WTC11 (cell line): ENCODE data around the gene C1orf56.

Experiments used
- CREM ChIP-seq: sonication (generic); formaldehyde crosslinking; IDR thresholded peaks from 2 replicates; pipeline ENCODE4 v1.8.1; 2022; ENCODE audit warnings: mild to moderate bottlenecking, missing genetic modification reagents, moderate library complexity
- SMAD4 ChIP-seq: sonication (generic); formaldehyde crosslinking; IDR thresholded peaks from 2 replicates; pipeline ENCODE4 v1.8.0; 2022; ENCODE audit warnings: mild to moderate bottlenecking, missing genetic modification reagents
- SP1 ChIP-seq: sonication (generic); formaldehyde crosslinking; conservative IDR thresholded peaks from 2 replicates; pipeline ENCODE4 v1.8.1; 2022; ENCODE audit warnings: missing genetic modification reagents
- TF ChIP-seq, protein P1 (sequence below): sonication (generic); formaldehyde crosslinking; conservative IDR thresholded peaks from 2 replicates; pipeline ENCODE4 v1.8.1; 2022; ENCODE audit warnings: mild to moderate bottlenecking, missing genetic modification reagents
- TF ChIP-seq, protein P2 (sequence below): fragments of 200-600 bp; IDR thresholded peaks from 2 replicates; pipeline ENCODE4 v1.8.0; 2022; ENCODE audit warnings: antibody characterized with exemption
- TF ChIP-seq, protein P3 (sequence below): sonication (generic); formaldehyde crosslinking; IDR thresholded peaks from 2 replicates; pipeline ENCODE4 v1.8.0; 2022; ENCODE audit warnings: mild to moderate bottlenecking, missing genetic modification reagents
- TF ChIP-seq, protein P4 (sequence below): sonication (generic); formaldehyde crosslinking; IDR thresholded peaks from 2 replicates; pipeline ENCODE4 v1.8.0; 2022; ENCODE audit warnings: mild to moderate bottlenecking, missing genetic modification reagents

DNA sequence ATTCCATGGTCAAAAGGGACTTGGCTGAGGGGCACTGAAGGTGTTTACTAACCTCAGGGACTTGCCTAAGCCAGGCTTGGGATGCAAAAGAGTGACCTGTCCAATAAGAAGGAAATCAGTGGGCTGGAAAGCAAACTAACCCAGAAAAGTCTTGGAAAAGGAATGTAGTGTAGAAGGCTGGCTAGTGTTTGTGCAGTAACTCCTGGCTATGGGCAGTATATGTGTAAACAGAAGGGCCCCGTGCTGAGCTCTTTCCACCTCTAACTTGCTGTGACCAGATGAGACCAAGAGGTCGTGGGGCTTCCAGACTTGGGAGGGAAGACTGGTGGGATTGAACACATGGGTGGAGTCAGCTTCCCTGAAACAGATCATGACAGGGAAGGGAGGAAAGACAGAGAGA lies 44.9 kb upstream of the C1orf56 start:
- TF ChIP-seq, protein P1, sequence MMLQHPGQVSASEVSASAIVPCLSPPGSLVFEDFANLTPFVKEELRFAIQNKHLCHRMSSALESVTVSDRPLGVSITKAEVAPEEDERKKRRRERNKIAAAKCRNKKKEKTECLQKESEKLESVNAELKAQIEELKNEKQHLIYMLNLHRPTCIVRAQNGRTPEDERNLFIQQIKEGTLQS (CRISPR knock-in tag) = no peak
- no peak for TF ChIP-seq CREM (CRISPR knock-in tag)
- TF ChIP-seq SMAD4 = no peak
- TF ChIP-seq, protein P2, sequence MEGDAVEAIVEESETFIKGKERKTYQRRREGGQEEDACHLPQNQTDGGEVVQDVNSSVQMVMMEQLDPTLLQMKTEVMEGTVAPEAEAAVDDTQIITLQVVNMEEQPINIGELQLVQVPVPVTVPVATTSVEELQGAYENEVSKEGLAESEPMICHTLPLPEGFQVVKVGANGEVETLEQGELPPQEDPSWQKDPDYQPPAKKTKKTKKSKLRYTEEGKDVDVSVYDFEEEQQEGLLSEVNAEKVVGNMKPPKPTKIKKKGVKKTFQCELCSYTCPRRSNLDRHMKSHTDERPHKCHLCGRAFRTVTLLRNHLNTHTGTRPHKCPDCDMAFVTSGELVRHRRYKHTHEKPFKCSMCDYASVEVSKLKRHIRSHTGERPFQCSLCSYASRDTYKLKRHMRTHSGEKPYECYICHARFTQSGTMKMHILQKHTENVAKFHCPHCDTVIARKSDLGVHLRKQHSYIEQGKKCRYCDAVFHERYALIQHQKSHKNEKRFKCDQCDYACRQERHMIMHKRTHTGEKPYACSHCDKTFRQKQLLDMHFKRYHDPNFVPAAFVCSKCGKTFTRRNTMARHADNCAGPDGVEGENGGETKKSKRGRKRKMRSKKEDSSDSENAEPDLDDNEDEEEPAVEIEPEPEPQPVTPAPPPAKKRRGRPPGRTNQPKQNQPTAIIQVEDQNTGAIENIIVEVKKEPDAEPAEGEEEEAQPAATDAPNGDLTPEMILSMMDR = no peak
- TF ChIP-seq SP1 (CRISPR knock-in tag) = no peak
- TF ChIP-seq, protein P3, sequence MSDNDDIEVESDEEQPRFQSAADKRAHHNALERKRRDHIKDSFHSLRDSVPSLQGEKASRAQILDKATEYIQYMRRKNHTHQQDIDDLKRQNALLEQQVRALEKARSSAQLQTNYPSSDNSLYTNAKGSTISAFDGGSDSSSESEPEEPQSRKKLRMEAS (CRISPR knock-in tag) = no peak
- TF ChIP-seq, protein P4, sequence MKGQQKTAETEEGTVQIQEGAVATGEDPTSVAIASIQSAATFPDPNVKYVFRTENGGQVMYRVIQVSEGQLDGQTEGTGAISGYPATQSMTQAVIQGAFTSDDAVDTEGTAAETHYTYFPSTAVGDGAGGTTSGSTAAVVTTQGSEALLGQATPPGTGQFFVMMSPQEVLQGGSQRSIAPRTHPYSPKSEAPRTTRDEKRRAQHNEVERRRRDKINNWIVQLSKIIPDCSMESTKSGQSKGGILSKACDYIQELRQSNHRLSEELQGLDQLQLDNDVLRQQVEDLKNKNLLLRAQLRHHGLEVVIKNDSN (CRISPR knock-in tag) = no peak
